Stimulated activated CD8-positive, alpha-beta memory T cell treated with anti-CD3 and anti-CD28 coated beads, Interleukin-12 subunit alpha, Interleukin-12 subunit beta, amount 100 ng/mL, for 24 hours (primary cell): ENCODE results near the gene DMD.

Experiments
- DNase-seq: peaks from one replicate; pipeline ENCODE4 v3.0.0-alpha.2; 2020; ENCODE audit errors: extremely low read depth

DMD gene

DNA sequence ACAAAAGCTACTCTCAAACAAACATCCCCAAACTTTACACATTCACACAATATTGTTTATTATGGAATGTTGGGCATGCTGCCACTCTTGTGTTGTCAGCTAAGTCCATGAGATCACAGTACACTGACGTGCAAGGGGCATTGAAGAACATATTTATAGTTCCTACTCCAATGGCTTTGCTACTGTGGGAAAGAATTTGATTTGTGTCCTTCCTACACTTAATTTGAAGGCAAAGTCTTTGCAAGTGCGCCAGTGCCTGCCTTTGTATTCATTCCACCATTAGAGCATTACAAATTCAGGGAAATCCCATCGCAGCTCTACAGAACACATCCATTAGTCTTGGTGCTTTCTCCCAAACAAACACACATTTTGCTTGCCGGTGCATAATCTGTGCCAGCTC lies 2094.1 kb downstream of the DMD start:
- no peak for DNase-seq

DNA sequence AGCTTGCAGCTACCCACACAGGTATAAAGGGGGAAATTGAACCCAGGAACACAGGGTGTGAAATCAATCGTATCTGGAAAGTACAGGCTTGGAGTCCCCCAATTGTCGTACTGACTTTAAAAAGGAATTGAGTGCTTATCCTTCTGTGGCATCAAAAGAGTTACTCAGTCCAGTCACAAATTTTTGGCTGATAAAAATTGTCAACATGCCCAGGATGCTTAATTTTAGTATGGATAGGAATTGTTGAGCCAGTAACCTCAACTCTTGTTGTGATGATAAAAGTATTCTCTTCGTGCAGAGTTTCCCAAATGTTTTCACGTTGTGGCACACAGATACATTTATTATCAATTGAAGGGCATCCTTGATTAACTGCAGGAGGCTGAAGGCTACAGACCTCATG lies 2096.0 kb downstream of the DMD start:
- no peak for DNase-seq

DNA sequence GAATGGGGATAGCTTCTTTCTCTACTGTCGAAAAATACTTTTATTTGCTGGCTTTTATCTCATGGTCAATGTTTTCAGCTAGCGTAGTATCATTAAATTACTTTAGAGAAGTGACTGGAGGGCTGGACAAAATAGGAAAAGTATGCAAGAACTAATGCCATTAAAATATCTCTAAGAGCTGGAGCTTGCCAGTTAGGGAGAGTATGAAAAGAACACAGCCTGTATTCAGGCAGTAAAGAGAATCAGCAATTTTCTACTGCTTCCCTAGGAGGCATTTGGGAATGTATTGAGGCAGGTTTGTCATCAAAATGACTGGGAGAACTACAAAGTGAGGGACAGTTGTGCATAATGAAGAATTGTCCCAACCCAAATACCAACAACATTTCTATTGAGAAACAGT lies 2096.5 kb downstream of the DMD start:
- DNase-seq: no peak

DNA sequence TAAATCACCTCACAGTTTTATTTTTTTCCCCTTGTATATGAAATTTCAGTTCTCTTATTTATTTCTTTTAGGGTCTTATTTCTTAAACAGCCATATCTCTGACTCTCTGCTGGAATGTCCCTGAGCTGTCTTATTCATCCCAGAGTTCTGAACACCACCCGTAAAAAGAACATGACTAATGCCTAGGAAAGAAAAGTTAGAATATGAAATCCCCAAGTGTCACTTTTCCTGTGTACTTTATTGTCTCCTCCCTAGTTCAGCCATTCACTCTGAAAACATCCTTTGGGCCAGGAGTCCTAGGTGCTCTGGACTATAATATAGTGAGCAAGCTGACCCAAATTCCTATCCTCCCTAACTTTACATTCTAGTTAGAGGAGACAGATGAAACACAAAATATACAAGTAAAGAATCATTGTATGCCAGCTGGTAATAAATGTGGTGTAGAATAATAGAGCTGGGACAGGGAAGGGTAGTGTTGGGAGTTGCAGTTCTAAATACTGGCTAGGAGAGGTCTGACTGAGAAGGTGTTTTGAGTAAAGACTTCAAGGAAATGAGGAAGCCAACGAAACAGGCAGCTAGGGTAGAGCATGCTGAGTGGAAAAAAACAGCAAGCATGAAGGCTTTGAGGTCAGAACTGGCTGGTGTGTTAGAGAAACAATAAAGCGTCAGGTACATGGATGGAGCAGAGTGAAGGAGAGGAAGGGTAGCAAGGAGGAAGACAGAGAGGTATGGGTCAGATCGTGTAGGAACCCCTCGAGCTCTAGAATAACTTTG lies 2098.9 kb downstream of the DMD start:
- DNase-seq: no peak

DNA sequence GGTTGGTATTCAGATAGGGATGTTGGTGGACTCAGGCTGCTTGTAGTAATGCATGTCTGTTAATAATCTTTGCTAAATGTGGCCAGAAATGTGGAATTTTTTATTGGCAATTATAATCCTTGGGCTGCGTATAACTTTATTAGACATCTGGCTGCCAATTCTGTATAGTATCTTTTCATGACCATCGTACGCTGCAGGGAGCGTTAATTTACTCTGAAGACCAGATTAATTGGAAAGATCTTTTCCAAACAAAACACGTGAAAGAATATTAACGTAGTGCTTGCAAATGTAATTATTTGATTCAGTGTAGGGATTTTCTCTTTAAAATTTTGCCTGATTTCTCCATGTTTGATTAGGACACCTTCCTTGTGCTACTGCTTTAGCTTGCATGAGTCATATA lies 2100.7 kb downstream of the DMD start:
- DNase-seq: no peak

DNA sequence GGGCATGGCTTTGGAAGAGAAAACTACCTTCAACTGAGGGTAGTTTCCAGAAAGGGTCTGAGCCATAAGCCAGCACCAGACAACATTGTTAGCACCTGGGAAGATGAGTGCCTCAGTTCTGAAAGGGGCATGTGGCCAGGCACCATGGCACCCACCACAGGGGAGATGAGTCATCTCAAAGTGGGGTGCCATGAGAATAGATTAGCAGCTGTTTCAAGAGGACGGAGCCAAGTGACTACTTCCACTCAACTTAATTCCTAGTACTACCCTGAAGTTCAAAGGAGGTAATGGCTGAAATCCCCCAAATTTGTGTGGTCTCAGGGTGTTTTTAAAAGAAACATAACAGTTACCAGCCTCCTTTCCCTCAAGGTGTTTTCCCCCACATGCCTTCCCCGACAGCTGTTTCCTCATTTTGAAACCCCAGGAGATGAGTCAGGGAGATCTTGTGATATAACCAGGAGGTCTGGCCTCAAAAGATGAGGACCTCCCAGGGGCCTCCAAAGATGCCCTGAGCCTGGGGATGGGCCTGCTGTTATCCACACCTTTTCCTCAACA lies 2111.7 kb downstream of the DMD start:
- DNase-seq: no peak

DNA sequence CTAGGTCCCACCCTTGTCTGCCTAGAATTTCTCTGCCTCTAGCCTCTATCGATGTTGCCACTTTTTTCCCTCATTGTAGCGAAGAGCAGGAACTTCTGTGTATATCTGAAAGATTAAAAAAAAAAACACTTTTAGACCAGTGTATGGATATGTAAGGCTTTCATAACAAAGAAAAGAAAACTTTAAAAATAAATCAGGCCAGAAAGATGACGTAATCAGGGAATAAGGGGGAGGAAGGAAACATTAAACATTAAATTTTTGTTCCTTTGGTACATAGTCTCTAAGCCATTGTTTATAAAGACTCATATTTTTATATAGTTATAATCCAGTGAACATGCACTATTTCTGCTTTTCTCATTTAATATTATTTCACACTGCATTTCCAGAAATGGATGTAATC lies 2113.3 kb downstream of the DMD start:
- no peak for DNase-seq

DNA sequence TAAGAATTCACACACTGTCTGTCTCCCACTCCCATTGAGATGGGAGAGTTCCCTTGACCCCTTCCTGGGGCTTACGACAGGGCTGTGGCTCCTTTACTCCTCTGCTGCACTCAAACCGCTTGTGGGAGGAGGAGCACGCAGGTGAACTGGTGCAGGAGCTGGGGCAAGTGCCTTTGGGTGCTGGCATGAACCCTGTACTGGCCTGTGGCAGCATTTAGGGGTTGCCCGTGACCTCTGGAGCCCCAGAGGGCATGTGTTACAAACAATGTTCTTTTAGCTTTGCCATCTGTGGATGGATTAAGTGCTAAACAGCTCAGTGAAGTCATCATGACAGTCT lies 2117.7 kb downstream of the DMD start:
- DNase-seq: no peak

DNA sequence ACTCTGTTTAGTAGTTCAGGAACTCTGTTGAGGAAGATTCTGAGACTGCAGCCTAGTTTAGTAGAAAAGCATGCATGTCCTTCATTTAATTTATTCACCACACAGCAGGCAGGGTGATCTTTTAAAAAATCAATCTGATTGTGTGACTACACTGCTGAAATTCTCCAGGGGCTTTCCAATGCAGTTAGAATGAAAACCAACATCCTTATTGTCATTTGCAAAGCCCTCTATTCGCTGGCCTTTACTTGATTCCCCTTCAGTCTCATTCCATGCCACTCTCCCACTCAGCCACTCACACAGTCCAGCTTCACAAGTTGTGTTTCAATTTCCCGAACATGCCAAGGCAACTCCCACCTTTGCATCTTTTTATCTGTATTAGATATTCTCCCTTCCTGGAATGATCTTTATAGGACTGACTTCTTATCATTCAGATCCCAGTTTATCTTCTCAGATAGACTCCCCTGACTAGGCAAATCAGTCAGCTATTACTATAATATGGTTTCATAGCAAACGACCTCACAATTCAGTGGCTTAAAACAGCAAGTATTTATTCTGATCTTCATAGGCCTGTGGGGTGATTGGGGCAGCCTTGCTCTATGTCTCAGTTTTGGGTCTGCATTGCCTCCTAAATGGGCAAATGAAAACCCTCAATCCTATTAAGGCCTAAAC lies 2118.2 kb downstream of the DMD start:
- no peak for DNase-seq

DNA sequence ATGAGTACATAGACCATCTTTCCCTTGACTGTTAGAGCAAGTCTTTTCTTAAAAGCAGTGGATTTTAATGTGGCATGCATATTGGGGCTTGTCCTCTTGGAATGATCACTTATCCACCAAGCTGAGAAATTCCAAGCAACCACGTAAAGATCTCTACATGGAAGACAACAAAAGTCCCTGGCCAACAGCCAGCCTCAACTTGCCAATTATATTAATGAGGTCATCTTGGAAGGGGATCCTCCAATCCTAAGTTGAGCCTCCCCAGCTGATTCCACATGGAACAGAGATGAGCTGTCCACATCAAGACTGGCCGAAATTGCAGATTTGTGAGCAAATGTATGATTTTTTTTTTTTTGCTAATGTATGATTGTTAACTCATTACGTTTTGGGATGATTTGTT lies 2118.9 kb downstream of the DMD start:
- no peak for DNase-seq

DNA sequence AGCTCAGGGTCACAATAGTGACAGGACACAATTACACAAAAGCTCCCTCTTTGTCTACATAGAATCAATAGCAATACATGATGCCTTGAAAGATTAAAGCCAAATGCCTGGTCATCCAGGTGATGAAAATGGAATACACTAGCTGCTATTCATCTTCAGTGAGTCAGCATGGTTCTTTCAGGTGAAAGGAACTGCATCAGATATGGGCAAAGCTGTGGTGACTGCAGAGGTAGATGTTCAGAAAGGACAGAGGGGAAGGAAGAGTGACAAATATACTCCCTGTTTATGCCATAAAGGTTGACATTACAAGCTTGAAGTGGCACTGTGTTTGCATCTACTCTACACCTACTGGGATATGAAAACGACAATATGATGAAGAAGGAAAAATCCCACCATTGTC lies 2119.5 kb downstream of the DMD start:
- no peak for DNase-seq

DNA sequence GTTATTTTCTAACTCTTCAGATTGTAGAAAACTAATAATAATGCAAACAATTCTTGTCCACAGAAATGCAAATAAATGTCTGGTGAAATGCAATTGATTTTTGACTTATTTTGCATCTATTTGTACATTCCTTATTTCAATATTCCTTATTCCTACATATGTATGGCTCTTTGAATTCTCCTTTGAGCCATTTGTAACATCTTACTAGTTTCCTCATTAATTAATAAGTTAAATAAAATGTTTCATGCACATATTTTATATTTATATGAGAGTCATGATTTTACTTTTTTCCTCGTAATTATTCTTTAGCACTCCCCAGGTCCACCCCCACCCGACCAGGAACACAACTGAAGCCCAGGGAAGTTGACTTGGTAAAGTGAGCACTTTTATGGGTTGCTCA lies 2136.8 kb downstream of the DMD start:
- no peak for DNase-seq

DNA sequence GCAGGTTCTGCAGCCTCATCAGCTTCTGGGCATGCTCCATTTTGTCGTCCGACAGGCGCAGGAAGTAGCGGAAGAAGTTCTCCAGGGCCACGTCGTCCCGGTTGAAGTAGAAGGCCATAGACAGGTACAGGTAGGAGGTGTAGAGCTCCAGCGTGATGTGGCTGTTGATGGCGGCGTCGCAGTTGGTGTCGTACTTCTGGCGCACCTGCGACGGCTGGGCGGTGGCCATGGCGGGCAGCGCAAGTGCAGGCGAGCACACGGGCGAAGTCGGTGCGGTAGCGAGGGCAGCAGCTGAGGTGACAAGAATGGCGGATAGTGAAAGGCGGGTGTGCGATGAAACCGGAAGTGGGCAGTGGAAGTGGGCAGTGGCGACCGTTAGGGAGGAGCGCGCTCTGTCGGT lies 2139.6 kb downstream of the DMD start, which contains the start of gene FTHL17:
FTHL17 (minus strand) TSS at position 317 of the 400 bp plus-strand sequence; CDS start at position 229, 88 bp downstream.
- DNase-seq: no peak

DNA sequence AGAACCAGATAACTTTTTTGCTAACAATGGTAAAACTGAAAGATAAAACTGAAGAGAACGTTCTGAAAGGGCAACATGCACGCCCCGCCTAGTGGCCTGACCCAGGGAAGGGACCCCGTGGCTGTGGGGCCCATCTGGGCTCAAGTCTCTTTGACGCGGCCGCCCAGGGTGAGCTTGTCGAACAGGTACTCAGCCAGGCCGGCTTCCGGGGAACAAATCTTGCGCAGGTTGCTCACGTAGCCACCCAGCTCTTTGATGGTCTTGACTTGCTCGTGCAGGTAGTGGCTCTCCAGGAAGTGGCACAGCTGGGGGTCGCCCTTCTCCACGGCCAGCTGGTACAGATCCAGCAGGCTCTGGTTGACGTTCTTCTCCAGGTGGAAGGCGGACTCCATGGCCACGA lies 2140.1 kb downstream of the DMD start:
- DNase-seq: no peak

DNA sequence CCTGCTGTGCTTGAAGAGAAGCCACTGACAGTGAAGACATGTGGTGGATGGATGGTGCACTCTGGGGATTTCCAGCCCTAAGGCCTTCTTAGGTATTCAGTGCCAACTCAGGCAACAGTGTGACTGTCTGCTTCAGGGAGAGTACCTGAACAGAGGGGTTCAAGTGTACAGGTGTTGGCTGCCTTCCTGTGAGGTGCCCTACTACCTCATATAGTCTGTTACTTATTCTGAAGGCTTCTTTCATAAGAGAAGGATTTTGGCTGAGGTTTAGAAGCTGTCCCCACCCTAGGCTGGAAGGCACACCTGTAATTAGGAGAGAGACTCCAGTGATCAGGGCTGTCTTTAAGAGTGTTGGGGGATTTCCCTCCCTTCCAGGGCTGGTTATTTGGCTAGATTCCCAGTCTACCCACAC lies 2141.3 kb downstream of the DMD start:
- no peak for DNase-seq
